OCI-M2 (cell line): ENCODE results near the gene FUOM.

Source experiments
- DNase-seq: peaks from one replicate; lab custom pipeline; 2025; ENCODE audit not compliant: unreplicated experiment; lab: John Stamatoyannopoulos, UW

The FUOM gene

GRCh38 chr10:133353202-133353959 lies 4.4 kb downstream of the FUOM start:
- DNase-seq: no peak

- DNase-seq: no peak
Measured at GRCh38 chr10:133351408-133352318, 6.2 kb downstream of the FUOM start.

- DNase-seq: no peak
Measured at GRCh38 chr10:133350950-133351329, 6.9 kb downstream of the FUOM start.

- no peak for DNase-seq
Measured at GRCh38 chr10:133350283-133350949, 7.4 kb downstream of the FUOM start.

GRCh38 chr10:133349577-133350011 lies 8.2 kb downstream of the FUOM start:
- no peak for DNase-seq

- DNase-seq: no peak
Measured at GRCh38 chr10:133349160-133349568, 8.7 kb downstream of the FUOM start.

GRCh38 chr10:133347710-133348517 lies 9.9 kb downstream of the FUOM start:
- no peak for DNase-seq

- DNase-seq: no peak
Measured at GRCh38 chr10:133346413-133346812, 11.4 kb downstream of the FUOM start.

GRCh38 chr10:133344236-133344635 lies 13.6 kb downstream of the FUOM start:
- DNase-seq: no peak

GRCh38 chr10:133343558-133343957 lies 14.3 kb downstream of the FUOM start:
- no peak for DNase-seq

GRCh38 chr10:133342942-133343341 lies 14.9 kb downstream of the FUOM start:
- no peak for DNase-seq

GRCh38 chr10:133341983-133342382 lies 15.8 kb downstream of the FUOM start:
- DNase-seq: no peak

- DNase-seq: no peak
Measured at GRCh38 chr10:133339708-133340380, 18.0 kb downstream of the FUOM start.

- no peak for DNase-seq
Measured at GRCh38 chr10:133338080-133339071, 19.4 kb downstream of the FUOM start.

- DNase-seq: no peak
Measured at GRCh38 chr10:133337370-133337725, 20.5 kb downstream of the FUOM start.

- no peak for DNase-seq
Measured at GRCh38 chr10:133336577-133337369, 21.0 kb downstream of the FUOM start, which contains the start of gene CALY. CALY (minus strand) TSS chr10:133336896; CDS start chr10:133328989, 7,907 bp downstream.

- no peak for DNase-seq
Measured at GRCh38 chr10:133336118-133336576, 21.7 kb downstream of the FUOM start.
